WTC11 (cell line): ENCODE data around the gene NCSTN. TPM values are rescaled to one million over a fixed set of nuclear protein-coding genes. Genes with fewer than 3 reads are reported as not detected.

ENCODE experiments used
- ATAC-seq: fragments of 200-7000 bp; cut with Tn5 transposase; 2 replicates; pipeline ENCODE4 v1.10.0; 2021; ENCODE audit warnings: mild to moderate bottlenecking, moderate library complexity
- CTCF ChIA-PET: fragments of 300-600 bp; sonication (Branson Sonifier 250); formaldehyde crosslinking; loops from one replicate; lab custom pipeline; 2021; ENCODE audit warnings: antibody characterized with exemption; lab: Charles Lee
- POLR2A ChIA-PET: fragments of 350-600 bp; sonication (Branson Sonifier 250); formaldehyde crosslinking; loops from one replicate; lab custom pipeline; 2021; ENCODE audit warnings: antibody characterized with exemption; lab: Charles Lee
- DNase-seq: peaks from one replicate; pipeline ENCODE4 v3.0.0; 2021; ENCODE audit warnings: low spot score
- H3K27ac Mint-ChIP-seq: 2 replicates; pipeline ENCODE4 v1.8.0; 2021; ENCODE audit warnings: mixed read lengths
- H3K27me3 Mint-ChIP-seq: 2 replicates; pipeline ENCODE4 v1.8.0; 2021; ENCODE audit warnings: low read depth, mild to moderate bottlenecking, moderate library complexity, mixed read lengths
- H3K36me3 Mint-ChIP-seq: 2 replicates; pipeline ENCODE4 v1.8.0; 2021; ENCODE audit warnings: mixed read lengths
- H3K4me1 Mint-ChIP-seq: 2 replicates; pipeline ENCODE4 v1.8.0; 2022; ENCODE audit warnings: mixed read lengths
- H3K4me3 Mint-ChIP-seq: 2 replicates; pipeline ENCODE4 v1.8.0; 2021; ENCODE audit warnings: mild to moderate bottlenecking, moderate library complexity, mixed read lengths
- H3K9me3 Mint-ChIP-seq: 2 replicates; pipeline ENCODE4 v1.8.0; 2021; ENCODE audit warnings: mixed read lengths
- ATF1 ChIP-seq: sonication (generic); formaldehyde crosslinking; IDR thresholded peaks from 2 replicates; pipeline ENCODE4 v1.8.1; 2023; ENCODE audit warnings: mild to moderate bottlenecking, moderate library complexity, missing genetic modification reagents
- IRF2 ChIP-seq: sonication (generic); formaldehyde crosslinking; IDR thresholded peaks from 2 replicates; pipeline ENCODE4 v1.8.0; 2022; ENCODE audit warnings: low read depth, missing genetic modification reagents, borderline replicate concordance
- MYBL2 ChIP-seq: sonication (generic); formaldehyde crosslinking; IDR thresholded peaks from 2 replicates; pipeline ENCODE4 v1.8.1; 2023; ENCODE audit warnings: mild to moderate bottlenecking, moderate library complexity, missing genetic modification reagents
- NFE2L1 ChIP-seq: sonication (generic); formaldehyde crosslinking; IDR thresholded peaks from 2 replicates; pipeline ENCODE4 v1.8.1; 2023; ENCODE audit warnings: missing genetic modification reagents
- NFYB ChIP-seq: sonication (generic); formaldehyde crosslinking; conservative IDR thresholded peaks from 2 replicates; pipeline ENCODE4 v1.8.0; 2022; ENCODE audit warnings: low read depth, missing genetic modification reagents
- NR2C2 ChIP-seq: sonication (generic); formaldehyde crosslinking; IDR thresholded peaks from 2 replicates; pipeline ENCODE4 v1.8.0; 2022; ENCODE audit warnings: mild to moderate bottlenecking, missing genetic modification reagents
- ZNF396 ChIP-seq: fragments of 250-450 bp; sonication (Bioruptor Pico); IDR thresholded peaks from 2 replicates; pipeline ENCODE4 v1.8.0; 2021; ENCODE audit warnings: mild to moderate bottlenecking, moderate library complexity, borderline replicate concordance
- total RNA-seq: library from RNA; stranded (reverse); gene quantifications from 3 replicates; pipeline ENCODE4 v1.2.3, GENCODE V29; 2021
- TF ChIP-seq, protein P1 (sequence below): sonication (generic); formaldehyde crosslinking; IDR thresholded peaks from 2 replicates; pipeline ENCODE4 v1.8.0; 2023; ENCODE audit warnings: missing genetic modification reagents, mild to moderate bottlenecking, borderline replicate concordance
- TF ChIP-seq, protein P2 (sequence below): sonication (generic); formaldehyde crosslinking; IDR thresholded peaks from 2 replicates; pipeline ENCODE4 v1.8.0; 2022; ENCODE audit warnings: missing genetic modification reagents
- TF ChIP-seq, protein P3 (sequence below): sonication (generic); formaldehyde crosslinking; IDR thresholded peaks from 2 replicates; pipeline ENCODE4 v1.8.1; 2023; ENCODE audit warnings: mild to moderate bottlenecking, moderate library complexity, missing genetic modification reagents
- TF ChIP-seq, protein P4 (sequence below): fragments of 250-450 bp; sonication (Bioruptor Pico); IDR thresholded peaks from 2 replicates; pipeline ENCODE4 v1.9.0; 2021; ENCODE audit warnings: moderate library complexity, mild to moderate bottlenecking, inconsistent platforms, borderline replicate concordance
- TF ChIP-seq, protein P5 (sequence below): sonication (generic); formaldehyde crosslinking; IDR thresholded peaks from 2 replicates; pipeline ENCODE4 v1.8.0; 2022; ENCODE audit warnings: mild to moderate bottlenecking, missing genetic modification reagents
- TF ChIP-seq, protein P6 (sequence below): sonication (generic); formaldehyde crosslinking; IDR thresholded peaks from 2 replicates; pipeline ENCODE4 v1.8.1; 2023; ENCODE audit warnings: mild to moderate bottlenecking, missing genetic modification reagents

The NCSTN gene
- total RNA-seq, 1 experiment from 2014 or later = 72.7 TPM

DNA sequence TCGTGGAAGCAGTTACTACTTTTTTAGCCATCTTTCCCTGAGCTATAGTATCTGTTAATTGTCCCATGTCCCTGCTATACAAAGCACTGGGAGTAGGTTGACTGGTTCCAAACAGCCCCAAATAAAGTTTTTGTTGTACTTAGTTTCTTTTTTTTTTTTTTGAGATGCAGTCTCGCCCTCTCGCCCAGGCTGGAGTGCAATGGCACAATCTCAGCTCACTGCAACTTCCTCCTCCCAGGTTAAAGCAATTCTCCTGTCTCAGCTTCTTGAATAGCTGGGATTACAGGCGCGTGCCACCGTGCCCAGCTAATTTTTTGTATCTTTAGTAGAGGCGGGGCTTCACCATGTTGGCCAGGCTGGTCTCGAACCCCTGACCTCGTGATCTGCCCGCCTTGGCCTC is 3.3 kb downstream of the NCSTN start:
- no peak overlapping the region for H3K4me3 Mint-ChIP-seq
- CTCF ChIA-PET = interaction anchor here (1.6 kb wide), 1 partner anchor 8 kb away, joined by 4 read pairs; no protein-coding TSS in a partner anchor
- peaks cover 37% of the 10 kb centered on the region for H3K36me3 Mint-ChIP-seq
- no peaks in the 10 kb centered on the region for H3K9me3 Mint-ChIP-seq
- TF ChIP-seq, protein P1, sequence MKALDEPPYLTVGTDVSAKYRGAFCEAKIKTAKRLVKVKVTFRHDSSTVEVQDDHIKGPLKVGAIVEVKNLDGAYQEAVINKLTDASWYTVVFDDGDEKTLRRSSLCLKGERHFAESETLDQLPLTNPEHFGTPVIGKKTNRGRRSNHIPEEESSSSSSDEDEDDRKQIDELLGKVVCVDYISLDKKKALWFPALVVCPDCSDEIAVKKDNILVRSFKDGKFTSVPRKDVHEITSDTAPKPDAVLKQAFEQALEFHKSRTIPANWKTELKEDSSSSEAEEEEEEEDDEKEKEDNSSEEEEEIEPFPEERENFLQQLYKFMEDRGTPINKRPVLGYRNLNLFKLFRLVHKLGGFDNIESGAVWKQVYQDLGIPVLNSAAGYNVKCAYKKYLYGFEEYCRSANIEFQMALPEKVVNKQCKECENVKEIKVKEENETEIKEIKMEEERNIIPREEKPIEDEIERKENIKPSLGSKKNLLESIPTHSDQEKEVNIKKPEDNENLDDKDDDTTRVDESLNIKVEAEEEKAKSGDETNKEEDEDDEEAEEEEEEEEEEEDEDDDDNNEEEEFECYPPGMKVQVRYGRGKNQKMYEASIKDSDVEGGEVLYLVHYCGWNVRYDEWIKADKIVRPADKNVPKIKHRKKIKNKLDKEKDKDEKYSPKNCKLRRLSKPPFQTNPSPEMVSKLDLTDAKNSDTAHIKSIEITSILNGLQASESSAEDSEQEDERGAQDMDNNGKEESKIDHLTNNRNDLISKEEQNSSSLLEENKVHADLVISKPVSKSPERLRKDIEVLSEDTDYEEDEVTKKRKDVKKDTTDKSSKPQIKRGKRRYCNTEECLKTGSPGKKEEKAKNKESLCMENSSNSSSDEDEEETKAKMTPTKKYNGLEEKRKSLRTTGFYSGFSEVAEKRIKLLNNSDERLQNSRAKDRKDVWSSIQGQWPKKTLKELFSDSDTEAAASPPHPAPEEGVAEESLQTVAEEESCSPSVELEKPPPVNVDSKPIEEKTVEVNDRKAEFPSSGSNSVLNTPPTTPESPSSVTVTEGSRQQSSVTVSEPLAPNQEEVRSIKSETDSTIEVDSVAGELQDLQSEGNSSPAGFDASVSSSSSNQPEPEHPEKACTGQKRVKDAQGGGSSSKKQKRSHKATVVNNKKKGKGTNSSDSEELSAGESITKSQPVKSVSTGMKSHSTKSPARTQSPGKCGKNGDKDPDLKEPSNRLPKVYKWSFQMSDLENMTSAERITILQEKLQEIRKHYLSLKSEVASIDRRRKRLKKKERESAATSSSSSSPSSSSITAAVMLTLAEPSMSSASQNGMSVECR (CRISPR knock-in tag) = no peak
- TF ChIP-seq IRF2 (CRISPR knock-in tag) (no peak), ZNF396 (CRISPR knock-in tag) (no peak), NFE2L1 (CRISPR knock-in tag) (no peak), NR2C2 (CRISPR knock-in tag) (no peak), ATF1 (CRISPR knock-in tag) (no peak), NFYB (CRISPR knock-in tag) (no peak), MYBL2 (CRISPR knock-in tag) (no peak)
- TF ChIP-seq, protein P2, sequence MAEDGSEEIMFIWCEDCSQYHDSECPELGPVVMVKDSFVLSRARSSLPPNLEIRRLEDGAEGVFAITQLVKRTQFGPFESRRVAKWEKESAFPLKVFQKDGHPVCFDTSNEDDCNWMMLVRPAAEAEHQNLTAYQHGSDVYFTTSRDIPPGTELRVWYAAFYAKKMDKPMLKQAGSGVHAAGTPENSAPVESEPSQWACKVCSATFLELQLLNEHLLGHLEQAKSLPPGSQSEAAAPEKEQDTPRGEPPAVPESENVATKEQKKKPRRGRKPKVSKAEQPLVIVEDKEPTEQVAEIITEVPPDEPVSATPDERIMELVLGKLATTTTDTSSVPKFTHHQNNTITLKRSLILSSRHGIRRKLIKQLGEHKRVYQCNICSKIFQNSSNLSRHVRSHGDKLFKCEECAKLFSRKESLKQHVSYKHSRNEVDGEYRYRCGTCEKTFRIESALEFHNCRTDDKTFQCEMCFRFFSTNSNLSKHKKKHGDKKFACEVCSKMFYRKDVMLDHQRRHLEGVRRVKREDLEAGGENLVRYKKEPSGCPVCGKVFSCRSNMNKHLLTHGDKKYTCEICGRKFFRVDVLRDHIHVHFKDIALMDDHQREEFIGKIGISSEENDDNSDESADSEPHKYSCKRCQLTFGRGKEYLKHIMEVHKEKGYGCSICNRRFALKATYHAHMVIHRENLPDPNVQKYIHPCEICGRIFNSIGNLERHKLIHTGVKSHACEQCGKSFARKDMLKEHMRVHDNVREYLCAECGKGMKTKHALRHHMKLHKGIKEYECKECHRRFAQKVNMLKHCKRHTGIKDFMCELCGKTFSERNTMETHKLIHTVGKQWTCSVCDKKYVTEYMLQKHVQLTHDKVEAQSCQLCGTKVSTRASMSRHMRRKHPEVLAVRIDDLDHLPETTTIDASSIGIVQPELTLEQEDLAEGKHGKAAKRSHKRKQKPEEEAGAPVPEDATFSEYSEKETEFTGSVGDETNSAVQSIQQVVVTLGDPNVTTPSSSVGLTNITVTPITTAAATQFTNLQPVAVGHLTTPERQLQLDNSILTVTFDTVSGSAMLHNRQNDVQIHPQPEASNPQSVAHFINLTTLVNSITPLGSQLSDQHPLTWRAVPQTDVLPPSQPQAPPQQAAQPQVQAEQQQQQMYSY (CRISPR knock-in tag) = no peak
- TF ChIP-seq, protein P3, sequence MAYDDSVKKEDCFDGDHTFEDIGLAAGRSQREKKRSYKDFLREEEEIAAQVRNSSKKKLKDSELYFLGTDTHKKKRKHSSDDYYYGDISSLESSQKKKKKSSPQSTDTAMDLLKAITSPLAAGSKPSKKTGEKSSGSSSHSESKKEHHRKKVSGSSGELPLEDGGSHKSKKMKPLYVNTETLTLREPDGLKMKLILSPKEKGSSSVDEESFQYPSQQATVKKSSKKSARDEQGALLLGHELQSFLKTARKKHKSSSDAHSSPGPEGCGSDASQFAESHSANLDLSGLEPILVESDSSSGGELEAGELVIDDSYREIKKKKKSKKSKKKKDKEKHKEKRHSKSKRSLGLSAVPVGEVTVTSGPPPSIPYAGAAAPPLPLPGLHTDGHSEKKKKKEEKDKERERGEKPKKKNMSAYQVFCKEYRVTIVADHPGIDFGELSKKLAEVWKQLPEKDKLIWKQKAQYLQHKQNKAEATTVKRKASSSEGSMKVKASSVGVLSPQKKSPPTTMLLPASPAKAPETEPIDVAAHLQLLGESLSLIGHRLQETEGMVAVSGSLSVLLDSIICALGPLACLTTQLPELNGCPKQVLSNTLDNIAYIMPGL (CRISPR knock-in tag) = no peak
- TF ChIP-seq, protein P4, sequence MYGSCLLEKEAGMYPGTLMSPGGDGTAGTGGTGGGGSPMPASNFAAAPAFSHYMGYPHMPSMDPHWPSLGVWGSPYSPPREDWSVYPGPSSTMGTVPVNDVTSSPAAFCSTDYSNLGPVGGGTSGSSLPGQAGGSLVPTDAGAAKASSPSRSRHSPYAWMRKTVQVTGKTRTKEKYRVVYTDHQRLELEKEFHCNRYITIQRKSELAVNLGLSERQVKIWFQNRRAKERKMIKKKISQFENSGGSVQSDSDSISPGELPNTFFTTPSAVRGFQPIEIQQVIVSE (CRISPR knock-in tag) = no peak
- TF ChIP-seq, protein P5, sequence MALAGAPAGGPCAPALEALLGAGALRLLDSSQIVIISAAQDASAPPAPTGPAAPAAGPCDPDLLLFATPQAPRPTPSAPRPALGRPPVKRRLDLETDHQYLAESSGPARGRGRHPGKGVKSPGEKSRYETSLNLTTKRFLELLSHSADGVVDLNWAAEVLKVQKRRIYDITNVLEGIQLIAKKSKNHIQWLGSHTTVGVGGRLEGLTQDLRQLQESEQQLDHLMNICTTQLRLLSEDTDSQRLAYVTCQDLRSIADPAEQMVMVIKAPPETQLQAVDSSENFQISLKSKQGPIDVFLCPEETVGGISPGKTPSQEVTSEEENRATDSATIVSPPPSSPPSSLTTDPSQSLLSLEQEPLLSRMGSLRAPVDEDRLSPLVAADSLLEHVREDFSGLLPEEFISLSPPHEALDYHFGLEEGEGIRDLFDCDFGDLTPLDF (CRISPR knock-in tag) = no peak
- TF ChIP-seq, protein P6, sequence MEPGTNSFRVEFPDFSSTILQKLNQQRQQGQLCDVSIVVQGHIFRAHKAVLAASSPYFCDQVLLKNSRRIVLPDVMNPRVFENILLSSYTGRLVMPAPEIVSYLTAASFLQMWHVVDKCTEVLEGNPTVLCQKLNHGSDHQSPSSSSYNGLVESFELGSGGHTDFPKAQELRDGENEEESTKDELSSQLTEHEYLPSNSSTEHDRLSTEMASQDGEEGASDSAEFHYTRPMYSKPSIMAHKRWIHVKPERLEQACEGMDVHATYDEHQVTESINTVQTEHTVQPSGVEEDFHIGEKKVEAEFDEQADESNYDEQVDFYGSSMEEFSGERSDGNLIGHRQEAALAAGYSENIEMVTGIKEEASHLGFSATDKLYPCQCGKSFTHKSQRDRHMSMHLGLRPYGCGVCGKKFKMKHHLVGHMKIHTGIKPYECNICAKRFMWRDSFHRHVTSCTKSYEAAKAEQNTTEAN = no peak
- TF ChIP-seq, all 79 proteins: peak for 0
- DNase-seq = no peak
- no peak for ATAC-seq
- peaks cover 17% of the 10 kb centered on the region for H3K4me1 Mint-ChIP-seq
- POLR2A ChIA-PET = interaction anchor here (0.7 kb wide), 1 partner anchor 10 kb away, joined by 3 read pairs; no protein-coding TSS in a partner anchor
- H3K27me3 Mint-ChIP-seq = no peaks in the 10 kb centered on the region
- no peak overlapping the region for H3K27ac Mint-ChIP-seq
